ENCODE data around the gene PTPRN.

GRCh38 chr2:219245148-219245898, 63.9 kb downstream of the PTPRN start, which contains the start of the genes GLB1L and STK16:
- TF ChIP-seq FOXM1 (IDR thresholded peaks at IDR 0.05; ENCODE audit: borderline replicate concordance) (no peak), CTBP1 (IDR thresholded peaks at IDR 0.05; ENCODE audit: borderline replicate concordance) (no peak), TARDBP (IDR thresholded peaks at IDR 0.05) (no peak), ELF4 (IDR thresholded peaks at IDR 0.05) (peak; percentile 61; the same call in 1 of the 2 replicates), BHLHE40 (IDR thresholded peaks at IDR 0.05; ENCODE audit: borderline replicate concordance) (no peak), ARNT (IDR thresholded peaks at IDR 0.05) (no peak), ZNF384 (IDR thresholded peaks at IDR 0.05) (no peak), NFRKB (IDR thresholded peaks at IDR 0.05) (no peak)

Data from HEK293T (cell line).